Measurements from ENCODE around the gene LRRC31.

DNA sequence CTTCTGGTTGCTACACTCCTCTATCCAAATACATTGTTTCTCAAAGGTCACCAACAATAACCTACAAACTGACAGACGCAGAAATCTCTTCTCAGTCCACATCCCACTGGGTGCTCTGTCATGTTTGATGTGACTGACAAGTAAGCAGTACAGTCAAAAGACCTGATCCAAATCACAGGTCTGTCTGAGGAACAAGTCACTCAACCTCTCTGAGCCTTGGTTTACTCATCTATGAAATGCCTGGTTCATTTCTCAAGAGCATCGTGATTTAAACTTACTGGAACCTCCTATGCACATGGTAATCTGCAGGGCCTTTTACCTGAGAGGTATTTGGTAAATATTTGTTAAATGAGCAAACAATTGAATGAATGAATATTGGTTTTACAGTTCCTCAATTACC lies 5.5 kb downstream of the LRRC31 start:
- TF ChIP-seq BCL6B (tag by site-specific recombination; IDR thresholded peaks at IDR 0.05) (no peak), ZNF398 (tag by site-specific recombination; IDR thresholded peaks at IDR 0.05) (no peak), CTCF (tag by site-specific recombination; IDR thresholded peaks at IDR 0.05) (no peak), IKZF3 (tag by site-specific recombination; IDR thresholded peaks at IDR 0.05) (no peak), ZNF416 (tag by site-specific recombination; IDR thresholded peaks at IDR 0.05) (no peak)
- TF ChIP-seq, protein P1, sequence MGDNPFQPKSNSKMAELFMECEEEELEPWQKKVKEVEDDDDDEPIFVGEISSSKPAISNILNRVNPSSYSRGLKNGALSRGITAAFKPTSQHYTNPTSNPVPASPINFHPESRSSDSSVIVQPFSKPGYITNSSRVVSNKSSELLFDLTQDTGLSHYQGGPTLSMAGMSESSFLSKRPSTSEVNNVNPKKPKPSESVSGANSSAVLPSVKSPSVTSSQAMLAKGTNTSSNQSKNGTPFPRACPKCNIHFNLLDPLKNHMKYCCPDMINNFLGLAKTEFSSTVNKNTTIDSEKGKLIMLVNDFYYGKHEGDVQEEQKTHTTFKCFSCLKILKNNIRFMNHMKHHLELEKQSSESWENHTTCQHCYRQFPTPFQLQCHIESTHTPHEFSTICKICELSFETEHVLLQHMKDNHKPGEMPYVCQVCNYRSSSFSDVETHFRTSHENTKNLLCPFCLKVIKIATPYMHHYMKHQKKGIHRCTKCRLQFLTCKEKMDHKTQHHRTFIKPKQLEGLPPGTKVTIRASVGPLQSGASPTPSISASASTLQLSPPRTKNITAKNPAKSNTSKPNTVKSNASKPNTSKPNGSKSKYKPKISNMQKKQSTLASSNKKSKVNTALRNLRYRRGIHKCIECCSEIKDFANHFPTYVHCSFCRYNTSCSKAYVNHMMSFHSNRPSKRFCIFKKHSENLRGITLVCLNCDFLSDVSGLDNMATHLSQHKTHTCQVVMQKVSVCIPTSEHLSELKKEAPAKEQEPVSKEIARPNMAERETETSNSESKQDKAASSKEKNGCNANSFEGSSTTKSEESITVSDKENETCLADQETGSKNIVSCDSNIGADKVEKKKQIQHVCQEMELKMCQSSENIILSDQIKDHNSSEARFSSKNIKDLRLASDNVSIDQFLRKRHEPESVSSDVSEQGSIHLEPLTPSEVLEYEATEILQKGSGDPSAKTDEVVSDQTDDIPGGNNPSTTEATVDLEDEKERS (tag by site-specific recombination; IDR thresholded peaks at IDR 0.05) = no peak
